Measurements from ENCODE around the gene PNMA6E.

- no peak for TF ChIP-seq POLR2A (IDR thresholded peaks at IDR 0.05)
- TF ChIP-seq CTCF (IDR thresholded peaks at IDR 0.05) = no peak
- no peak for TF ChIP-seq EP300 (IDR thresholded peaks at IDR 0.05)
These were observed 25.6 kb downstream of the PNMA6E start for GRCh38 chrX:153375571-153375970.
